Measurements from ENCODE around the gene AMPD3.

The AMPD3 gene

GRCh38 chr11:10490032-10490397 lies 35.0 kb downstream of the AMPD3 start:
- DNase-seq: no peak

- DNase-seq: peak; percentile 88
Measured at GRCh38 chr11:10490398-10491241, 35.6 kb downstream of the AMPD3 start.

GRCh38 chr11:10492084-10492483 lies 37.0 kb downstream of the AMPD3 start:
- no peak for DNase-seq

- no peak for DNase-seq
Measured at GRCh38 chr11:10493041-10493663, 38.1 kb downstream of the AMPD3 start.

- DNase-seq: no peak
Measured at GRCh38 chr11:10494636-10495463, 39.8 kb downstream of the AMPD3 start.

- no peak for DNase-seq
Measured at GRCh38 chr11:10495464-10495786, 40.4 kb downstream of the AMPD3 start.

- no peak for DNase-seq
Measured at GRCh38 chr11:10496296-10496936, 41.4 kb downstream of the AMPD3 start.

- DNase-seq: no peak
Measured at GRCh38 chr11:10497371-10498021, 42.4 kb downstream of the AMPD3 start.

- DNase-seq: no peak
Measured at GRCh38 chr11:10498022-10498400, 42.9 kb downstream of the AMPD3 start.

GRCh38 chr11:10498426-10499250 lies 43.6 kb downstream of the AMPD3 start:
- no peak for DNase-seq

- no peak for DNase-seq
Measured at GRCh38 chr11:10499452-10499851, 44.4 kb downstream of the AMPD3 start.

- no peak for DNase-seq
Measured at GRCh38 chr11:10499874-10500601, 45.0 kb downstream of the AMPD3 start.

GRCh38 chr11:10500757-10501684 lies 46.0 kb downstream of the AMPD3 start:
- no peak for DNase-seq

- DNase-seq: no peak
Measured at GRCh38 chr11:10502065-10502680, 47.1 kb downstream of the AMPD3 start.

- no peak for DNase-seq
Measured at GRCh38 chr11:10502770-10503169, 47.7 kb downstream of the AMPD3 start.

- no peak for DNase-seq
Measured at GRCh38 chr11:10503221-10503620, 48.2 kb downstream of the AMPD3 start.

GRCh38 chr11:10503777-10504480 lies 48.9 kb downstream of the AMPD3 start:
- no peak for DNase-seq

- no peak for DNase-seq
Measured at GRCh38 chr11:10504490-10504889, 49.4 kb downstream of the AMPD3 start.

Measured in fibroblast of upper back skin (primary cell).